HEK293 (cell line): ENCODE measurements around the gene RPGRIP1L.

Source experiments
- CTCF ChIA-PET: fragments of 350-600 bp; formaldehyde crosslinking; extraction: SDS; loops from one replicate; lab custom pipeline; 2021; ENCODE audit warnings: antibody characterized with exemption; lab: Yijun Ruan, JAX
- POLR2A ChIA-PET: fragments of 300-600 bp; formaldehyde crosslinking; extraction: SDS; loops from one replicate; lab custom pipeline; 2020; ENCODE audit warnings: antibody characterized with exemption, inconsistent platforms; lab: Yijun Ruan, JAX
- H3K27ac ChIP-seq: fragments of 200-500 bp; sonication (Bioruptor generic); 2 replicates; pipeline ENCODE4 v1.5.1; 2014; ENCODE audit warnings: low read depth, low read length, control low read depth, inconsistent platforms; ENCODE audit errors: extremely low read depth
- H3K36me3 ChIP-seq, 2 experiments: fragments of 200-500 bp in 1 of 2; sonication (Bioruptor generic) in 1 of 2; 1 replicate in 1 of 2; 2 replicates in 1 of 2; pipeline ENCODE4 v1.5.1; 2014 to 2017; ENCODE audit warnings: inconsistent platforms in 2 of 2, low read length in 2 of 2; ENCODE audit not compliant: control insufficient read depth in 2 of 2, insufficient read depth in 1 of 2
- H3K4me1 ChIP-seq: fragments of 200-500 bp; sonication (Bioruptor generic); 2 replicates; pipeline ENCODE4 v1.5.1; 2014; ENCODE audit warnings: mild to moderate bottlenecking, low read length, inconsistent platforms; ENCODE audit not compliant: control insufficient read depth, insufficient read depth
- H3K4me3 ChIP-seq: 2 replicates; pipeline ENCODE4 v1.5.1; 2011; ENCODE audit warnings: low read depth, mild to moderate bottlenecking, control low read depth, low read length, moderate library complexity
- H3K9me3 ChIP-seq: fragments of 200-500 bp; sonication (Bioruptor generic); 2 replicates; pipeline ENCODE4 v1.5.1; 2014; ENCODE audit warnings: low read depth, low read length, inconsistent platforms; ENCODE audit not compliant: control insufficient read depth, insufficient read depth
- BCL11B ChIP-seq: fragments of 450-650 bp; formaldehyde crosslinking; IDR thresholded peaks from 2 replicates; pipeline ENCODE4 v1.5.1; 2016; ENCODE audit warnings: low read depth, missing biosample characterization, missing genetic modification characterization
- EGR2 ChIP-seq: fragments of 450-650 bp; formaldehyde crosslinking; IDR thresholded peaks from 2 replicates; pipeline ENCODE4 v1.5.1; 2016; ENCODE audit warnings: low read depth, missing biosample characterization, missing genetic modification characterization
- FEZF1 ChIP-seq: fragments of 450-650 bp; formaldehyde crosslinking; IDR thresholded peaks from 2 replicates; pipeline ENCODE4 v1.5.1; 2016; ENCODE audit warnings: missing biosample characterization, missing genetic modification characterization
- MZF1 ChIP-seq: fragments of 450-650 bp; formaldehyde crosslinking; IDR thresholded peaks from 2 replicates; pipeline ENCODE4 v1.5.1; 2017; ENCODE audit warnings: missing biosample characterization, missing genetic modification characterization, borderline replicate concordance
- SALL2 ChIP-seq: fragments of 450-650 bp; formaldehyde crosslinking; IDR thresholded peaks from 2 replicates; pipeline ENCODE4 v1.5.0; 2017; ENCODE audit warnings: missing biosample characterization, mild to moderate bottlenecking, missing genetic modification characterization, borderline replicate concordance
- SCRT2 ChIP-seq: fragments of 450-650 bp; formaldehyde crosslinking; IDR thresholded peaks from 2 replicates; pipeline ENCODE4 v1.5.1; 2016; ENCODE audit warnings: missing biosample characterization, missing genetic modification characterization
- SP3 ChIP-seq: fragments of 450-650 bp; formaldehyde crosslinking; IDR thresholded peaks from 2 replicates; pipeline ENCODE4 v1.5.1; 2016; ENCODE audit warnings: missing biosample characterization, missing genetic modification characterization
- YY2 ChIP-seq: fragments of 450-650 bp; formaldehyde crosslinking; IDR thresholded peaks from 2 replicates; pipeline ENCODE4 v1.5.1; 2016; ENCODE audit warnings: missing biosample characterization, missing genetic modification characterization
- ZBTB48 ChIP-seq: fragments of 450-650 bp; formaldehyde crosslinking; IDR thresholded peaks from 2 replicates; pipeline ENCODE4 v1.5.1; 2016; ENCODE audit warnings: missing biosample characterization, missing genetic modification characterization
- ZFP41 ChIP-seq: fragments of 450-650 bp; formaldehyde crosslinking; IDR thresholded peaks from 2 replicates; pipeline ENCODE4 v1.5.1; 2016; ENCODE audit warnings: missing biosample characterization, missing genetic modification characterization, borderline replicate concordance
- ZNF140 ChIP-seq: fragments of 450-650 bp; formaldehyde crosslinking; IDR thresholded peaks from 2 replicates; pipeline ENCODE4 v1.5.1; 2016; ENCODE audit warnings: missing biosample characterization, missing genetic modification characterization
- ZNF169 ChIP-seq: fragments of 450-650 bp; formaldehyde crosslinking; IDR thresholded peaks from 2 replicates; pipeline ENCODE4 v1.5.1; 2016; ENCODE audit warnings: missing biosample characterization, missing genetic modification characterization
- ZNF175 ChIP-seq: fragments of 450-650 bp; formaldehyde crosslinking; IDR thresholded peaks from 2 replicates; pipeline ENCODE4 v1.5.1; 2016; ENCODE audit warnings: missing biosample characterization, missing genetic modification characterization
- ZNF2 ChIP-seq: fragments of 450-650 bp; formaldehyde crosslinking; IDR thresholded peaks from 2 replicates; pipeline ENCODE4 v1.5.1; 2016; ENCODE audit warnings: missing biosample characterization, missing genetic modification characterization
- ZNF23 ChIP-seq: fragments of 450-650 bp; formaldehyde crosslinking; IDR thresholded peaks from 2 replicates; pipeline ENCODE4 v1.5.1; 2016; ENCODE audit warnings: missing biosample characterization, missing genetic modification characterization, borderline replicate concordance
- ZNF248 ChIP-seq: fragments of 450-650 bp; formaldehyde crosslinking; IDR thresholded peaks from 2 replicates; pipeline ENCODE4 v1.5.1; 2017; ENCODE audit warnings: missing biosample characterization, missing genetic modification characterization
- ZNF302 ChIP-seq: fragments of 450-650 bp; formaldehyde crosslinking; IDR thresholded peaks from 2 replicates; pipeline ENCODE4 v1.5.1; 2016; ENCODE audit warnings: missing biosample characterization, missing genetic modification characterization, low read depth
- ZNF335 ChIP-seq: fragments of 450-650 bp; formaldehyde crosslinking; conservative IDR thresholded peaks from 2 replicates; pipeline ENCODE4 v1.5.1; 2016; ENCODE audit warnings: missing biosample characterization, missing genetic modification characterization
- ZNF366 ChIP-seq: fragments of 450-650 bp; formaldehyde crosslinking; conservative IDR thresholded peaks from 2 replicates; pipeline ENCODE4 v1.5.1; 2016; ENCODE audit warnings: missing biosample characterization, missing genetic modification characterization
- ZNF621 ChIP-seq: fragments of 450-650 bp; formaldehyde crosslinking; IDR thresholded peaks from 2 replicates; pipeline ENCODE4 v1.5.1; 2017; ENCODE audit warnings: missing biosample characterization, missing genetic modification characterization
- ZNF670 ChIP-seq: fragments of 450-650 bp; formaldehyde crosslinking; IDR thresholded peaks from 2 replicates; pipeline ENCODE4 v1.5.1; 2016; ENCODE audit warnings: missing biosample characterization, missing genetic modification characterization, low read depth
- ZNF76 ChIP-seq: fragments of 450-650 bp; formaldehyde crosslinking; IDR thresholded peaks from 2 replicates; pipeline ENCODE4; 2016; ENCODE audit warnings: low read depth, missing biosample characterization, missing genetic modification characterization, borderline replicate concordance
- TF ChIP-seq, protein P1 (sequence below): fragments of 450-650 bp; formaldehyde crosslinking; IDR thresholded peaks from 2 replicates; pipeline ENCODE4 v1.5.1; 2016; ENCODE audit warnings: missing biosample characterization, missing genetic modification characterization
- TF ChIP-seq, protein P2 (sequence below): fragments of 450-650 bp; formaldehyde crosslinking; IDR thresholded peaks from 2 replicates; pipeline ENCODE4 v1.5.1; 2016; ENCODE audit warnings: missing biosample characterization, missing genetic modification characterization, low read depth
- TF ChIP-seq, protein P3 (sequence below): fragments of 450-650 bp; formaldehyde crosslinking; IDR thresholded peaks from 2 replicates; pipeline ENCODE4 v1.5.1; 2017; ENCODE audit warnings: missing biosample characterization, mild to moderate bottlenecking, missing genetic modification characterization, moderate library complexity
- TF ChIP-seq, protein P4 (sequence below): fragments of 450-650 bp; formaldehyde crosslinking; IDR thresholded peaks from 2 replicates; pipeline ENCODE4 v1.5.1; 2017; ENCODE audit warnings: missing biosample characterization, missing genetic modification characterization

The RPGRIP1L gene

DNA sequence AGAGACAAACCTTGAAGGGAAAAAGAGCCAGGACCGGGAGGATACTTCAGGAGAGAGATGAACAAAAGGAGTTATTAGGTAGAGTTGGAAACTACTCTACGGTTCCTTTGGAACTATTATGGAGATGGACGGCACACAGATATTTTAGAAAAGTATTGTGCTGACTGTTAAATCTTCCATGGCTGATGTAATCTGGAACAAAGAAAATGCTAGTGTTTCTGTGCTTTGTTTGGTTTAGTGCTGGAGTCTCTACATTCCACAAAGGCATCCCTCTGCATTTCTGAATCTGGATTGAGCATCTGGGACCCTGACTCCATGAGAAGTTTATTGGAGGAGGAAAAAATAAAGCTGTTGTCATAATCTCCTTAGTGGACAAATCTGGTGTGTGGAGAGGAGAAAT, 57.2 kb downstream of the RPGRIP1L start:
- TF ChIP-seq SALL2 (tag by site-specific recombination) (no peak), ZNF76 (tag by site-specific recombination) (no peak), ZNF335 (tag by site-specific recombination) (no peak)
- POLR2A ChIA-PET, result no interaction called here
- Histone ChIP-seq H3K4me3 (no peak overlapping the region), H3K27ac (no peak overlapping the region), H3K36me3 (peaks cover 0 to 41% of the 10 kb centered on the region in 2 experiments; a peak in 2 of 3 replicates), H3K4me1 (no peaks in the 10 kb centered on the region), H3K9me3 (no peaks in the 10 kb centered on the region)
- CTCF ChIA-PET, result no interaction called here

DNA sequence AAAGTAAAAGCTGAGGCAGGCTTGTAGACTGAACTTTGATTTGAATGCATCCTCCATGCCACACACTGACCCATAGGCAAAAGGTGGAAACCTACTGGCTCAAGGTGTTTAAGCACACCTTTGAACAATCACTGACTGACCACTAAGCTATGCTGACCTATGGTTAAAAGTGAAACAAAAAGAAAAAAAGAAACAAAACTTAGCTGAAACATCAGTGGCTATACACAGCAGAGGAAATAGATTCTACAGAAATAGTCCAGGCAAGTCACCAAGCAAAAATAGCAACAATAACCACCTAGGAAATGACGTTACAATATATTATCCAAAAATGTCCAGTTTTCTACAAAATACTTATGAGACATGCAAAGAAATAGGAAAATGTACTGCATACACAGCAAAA, 60.2 kb downstream of the RPGRIP1L start:
- Histone ChIP-seq H3K27ac (no peak overlapping the region), H3K4me3 (no peak overlapping the region), H3K36me3 (peaks cover 0 to 43% of the 10 kb centered on the region in 2 experiments; a peak in 2 of 3 replicates), H3K9me3 (no peaks in the 10 kb centered on the region), H3K4me1 (no peaks in the 10 kb centered on the region)
- POLR2A ChIA-PET, result interaction anchor here (0.6 kb wide), 2 partner anchors 43 to 642 kb away, joined by 3 read pairs; no protein-coding TSS in a partner anchor
- CTCF ChIA-PET, result interaction anchor here (0.7 kb wide), 1 partner anchor 17 kb away, joined by 3 read pairs; no protein-coding TSS in a partner anchor
- TF ChIP-seq ZNF175, result no peak
- no peak for TF ChIP-seq EGR2
- no peak for TF ChIP-seq ZNF23
- no peak for TF ChIP-seq MZF1 (tag by site-specific recombination)
- TF ChIP-seq ZNF248, result no peak
- no peak for TF ChIP-seq YY2 (tag by site-specific recombination)
- TF ChIP-seq ZNF140, result no peak
- no peak for TF ChIP-seq ZFP41 (tag by site-specific recombination)

DNA sequence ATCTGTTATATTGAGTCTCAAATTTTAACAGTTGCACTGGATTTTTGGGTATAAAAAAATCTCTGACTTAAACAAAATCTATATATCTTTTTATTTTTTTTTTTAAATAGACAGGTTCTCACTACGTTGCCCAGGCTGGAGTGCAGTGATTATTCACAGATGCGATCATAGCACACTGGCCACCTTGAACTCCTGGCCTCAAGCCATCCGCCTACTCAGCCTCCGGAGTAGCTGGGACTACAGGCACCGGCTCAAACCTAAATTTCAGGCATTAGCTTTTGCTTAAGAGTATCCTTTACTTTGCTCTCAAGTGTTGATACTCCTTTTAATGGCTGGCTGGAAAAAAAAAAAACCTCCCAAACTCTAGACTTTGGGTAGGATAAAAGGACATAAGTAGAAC, 61.6 kb downstream of the RPGRIP1L start:
- Histone ChIP-seq H3K4me1 (no peaks in the 10 kb centered on the region), H3K4me3 (no peak overlapping the region), H3K9me3 (no peaks in the 10 kb centered on the region), H3K36me3 (peaks cover 0 to 42% of the 10 kb centered on the region in 2 experiments; a peak in 2 of 3 replicates), H3K27ac (no peak overlapping the region)
- CTCF ChIA-PET, result no interaction called here
- POLR2A ChIA-PET, result no interaction called here
- TF ChIP-seq ZNF366 (tag by site-specific recombination), result no peak
- TF ChIP-seq FEZF1, result no peak
- TF ChIP-seq, protein P1, sequence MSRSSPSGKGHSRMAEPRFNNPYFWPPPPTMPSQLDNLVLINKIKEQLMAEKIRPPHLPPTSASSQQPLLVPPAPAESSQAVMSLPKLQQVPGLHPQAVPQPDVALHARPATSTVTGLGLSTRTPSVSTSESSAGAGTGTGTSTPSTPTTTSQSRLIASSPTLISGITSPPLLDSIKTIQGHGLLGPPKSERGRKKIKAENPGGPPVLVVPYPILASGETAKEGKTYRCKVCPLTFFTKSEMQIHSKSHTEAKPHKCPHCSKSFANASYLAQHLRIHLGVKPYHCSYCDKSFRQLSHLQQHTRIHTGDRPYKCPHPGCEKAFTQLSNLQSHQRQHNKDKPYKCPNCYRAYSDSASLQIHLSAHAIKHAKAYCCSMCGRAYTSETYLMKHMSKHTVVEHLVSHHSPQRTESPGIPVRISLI (tag by site-specific recombination), result no peak
- no peak for TF ChIP-seq ZNF2 (tag by site-specific recombination)
- no peak for TF ChIP-seq ZNF23
- no peak for TF ChIP-seq ZNF302 (tag by site-specific recombination)
- TF ChIP-seq ZNF169, result no peak
- TF ChIP-seq, protein P2, sequence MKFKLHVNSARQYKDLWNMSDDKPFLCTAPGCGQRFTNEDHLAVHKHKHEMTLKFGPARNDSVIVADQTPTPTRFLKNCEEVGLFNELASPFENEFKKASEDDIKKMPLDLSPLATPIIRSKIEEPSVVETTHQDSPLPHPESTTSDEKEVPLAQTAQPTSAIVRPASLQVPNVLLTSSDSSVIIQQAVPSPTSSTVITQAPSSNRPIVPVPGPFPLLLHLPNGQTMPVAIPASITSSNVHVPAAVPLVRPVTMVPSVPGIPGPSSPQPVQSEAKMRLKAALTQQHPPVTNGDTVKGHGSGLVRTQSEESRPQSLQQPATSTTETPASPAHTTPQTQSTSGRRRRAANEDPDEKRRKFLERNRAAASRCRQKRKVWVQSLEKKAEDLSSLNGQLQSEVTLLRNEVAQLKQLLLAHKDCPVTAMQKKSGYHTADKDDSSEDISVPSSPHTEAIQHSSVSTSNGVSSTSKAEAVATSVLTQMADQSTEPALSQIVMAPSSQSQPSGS (tag by site-specific recombination), result no peak
- TF ChIP-seq ZBTB48, result no peak
- no peak for TF ChIP-seq SP3 (tag by site-specific recombination)
- TF ChIP-seq, protein P3, sequence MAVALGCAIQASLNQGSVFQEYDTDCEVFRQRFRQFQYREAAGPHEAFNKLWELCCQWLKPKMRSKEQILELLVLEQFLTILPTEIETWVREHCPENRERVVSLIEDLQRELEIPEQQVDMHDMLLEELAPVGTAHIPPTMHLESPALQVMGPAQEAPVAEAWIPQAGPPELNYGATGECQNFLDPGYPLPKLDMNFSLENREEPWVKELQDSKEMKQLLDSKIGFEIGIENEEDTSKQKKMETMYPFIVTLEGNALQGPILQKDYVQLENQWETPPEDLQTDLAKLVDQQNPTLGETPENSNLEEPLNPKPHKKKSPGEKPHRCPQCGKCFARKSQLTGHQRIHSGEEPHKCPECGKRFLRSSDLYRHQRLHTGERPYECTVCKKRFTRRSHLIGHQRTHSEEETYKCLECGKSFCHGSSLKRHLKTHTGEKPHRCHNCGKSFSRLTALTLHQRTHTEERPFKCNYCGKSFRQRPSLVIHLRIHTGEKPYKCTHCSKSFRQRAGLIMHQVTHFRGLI (tag by site-specific recombination), result no peak
- no peak for TF ChIP-seq ZNF621 (tag by site-specific recombination)
- no peak for TF ChIP-seq BCL11B (tag by site-specific recombination)
- TF ChIP-seq SCRT2, result no peak
- TF ChIP-seq, protein P4, sequence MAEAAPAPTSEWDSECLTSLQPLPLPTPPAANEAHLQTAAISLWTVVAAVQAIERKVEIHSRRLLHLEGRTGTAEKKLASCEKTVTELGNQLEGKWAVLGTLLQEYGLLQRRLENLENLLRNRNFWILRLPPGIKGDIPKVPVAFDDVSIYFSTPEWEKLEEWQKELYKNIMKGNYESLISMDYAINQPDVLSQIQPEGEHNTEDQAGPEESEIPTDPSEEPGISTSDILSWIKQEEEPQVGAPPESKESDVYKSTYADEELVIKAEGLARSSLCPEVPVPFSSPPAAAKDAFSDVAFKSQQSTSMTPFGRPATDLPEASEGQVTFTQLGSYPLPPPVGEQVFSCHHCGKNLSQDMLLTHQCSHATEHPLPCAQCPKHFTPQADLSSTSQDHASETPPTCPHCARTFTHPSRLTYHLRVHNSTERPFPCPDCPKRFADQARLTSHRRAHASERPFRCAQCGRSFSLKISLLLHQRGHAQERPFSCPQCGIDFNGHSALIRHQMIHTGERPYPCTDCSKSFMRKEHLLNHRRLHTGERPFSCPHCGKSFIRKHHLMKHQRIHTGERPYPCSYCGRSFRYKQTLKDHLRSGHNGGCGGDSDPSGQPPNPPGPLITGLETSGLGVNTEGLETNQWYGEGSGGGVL, result no peak
- no peak for TF ChIP-seq ZNF670 (tag by site-specific recombination)
